GM04503 (cell line): ENCODE data around the gene FKBP9.
"Not testable (repeated sequence)": the region's sequence is repeated elsewhere in the genome, so short reads cannot be mapped to it uniquely, and the experiment has no call there.

Experiments used
- DNase-seq: peaks from one replicate; pipeline ENCODE4 v3.0.0-alpha.2; 2012; ENCODE audit warnings: low read depth

FKBP9 gene, protein sequence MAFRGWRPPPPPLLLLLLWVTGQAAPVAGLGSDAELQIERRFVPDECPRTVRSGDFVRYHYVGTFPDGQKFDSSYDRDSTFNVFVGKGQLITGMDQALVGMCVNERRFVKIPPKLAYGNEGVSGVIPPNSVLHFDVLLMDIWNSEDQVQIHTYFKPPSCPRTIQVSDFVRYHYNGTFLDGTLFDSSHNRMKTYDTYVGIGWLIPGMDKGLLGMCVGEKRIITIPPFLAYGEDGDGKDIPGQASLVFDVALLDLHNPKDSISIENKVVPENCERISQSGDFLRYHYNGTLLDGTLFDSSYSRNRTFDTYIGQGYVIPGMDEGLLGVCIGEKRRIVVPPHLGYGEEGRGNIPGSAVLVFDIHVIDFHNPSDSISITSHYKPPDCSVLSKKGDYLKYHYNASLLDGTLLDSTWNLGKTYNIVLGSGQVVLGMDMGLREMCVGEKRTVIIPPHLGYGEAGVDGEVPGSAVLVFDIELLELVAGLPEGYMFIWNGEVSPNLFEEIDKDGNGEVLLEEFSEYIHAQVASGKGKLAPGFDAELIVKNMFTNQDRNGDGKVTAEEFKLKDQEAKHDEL

DNA sequence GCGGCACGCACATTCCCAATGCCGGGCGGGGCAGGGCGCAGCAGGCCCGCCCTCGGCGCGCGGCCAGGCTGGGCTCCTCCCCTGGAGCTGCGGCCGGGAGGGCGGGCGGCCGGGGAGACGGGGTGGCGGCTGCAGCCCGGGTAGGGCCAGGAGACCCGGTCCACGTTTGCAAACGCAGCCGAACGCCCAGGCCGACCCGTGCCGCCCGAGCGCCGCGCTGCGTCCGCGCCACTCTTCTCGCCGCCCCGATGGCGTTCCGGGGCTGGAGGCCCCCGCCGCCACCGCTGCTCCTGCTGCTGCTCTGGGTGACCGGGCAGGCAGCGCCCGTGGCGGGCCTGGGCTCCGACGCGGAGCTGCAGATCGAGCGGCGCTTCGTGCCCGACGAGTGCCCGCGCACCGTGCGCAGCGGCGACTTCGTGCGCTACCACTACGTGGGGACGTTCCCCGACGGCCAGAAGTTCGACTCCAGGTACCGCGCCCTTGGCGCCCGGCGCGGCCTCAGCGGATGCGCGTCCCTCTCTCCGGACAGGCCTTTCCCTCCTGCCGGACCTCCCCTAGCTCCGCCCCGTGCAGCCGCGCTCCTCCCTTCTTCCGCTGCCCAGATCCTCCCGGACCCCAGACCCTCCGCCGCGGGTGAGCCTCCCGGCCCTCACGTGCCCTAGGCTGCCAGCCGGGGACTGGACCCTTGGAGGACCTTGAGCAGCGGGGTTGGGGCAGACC is at the start of gene FKBP9:
TSS of gene FKBP9 (plus strand) at position 115 of the 720 bp plus-strand sequence. CDS start at position 249, 134 bp downstream.
- DNase-seq: peak; percentile 71

DNA sequence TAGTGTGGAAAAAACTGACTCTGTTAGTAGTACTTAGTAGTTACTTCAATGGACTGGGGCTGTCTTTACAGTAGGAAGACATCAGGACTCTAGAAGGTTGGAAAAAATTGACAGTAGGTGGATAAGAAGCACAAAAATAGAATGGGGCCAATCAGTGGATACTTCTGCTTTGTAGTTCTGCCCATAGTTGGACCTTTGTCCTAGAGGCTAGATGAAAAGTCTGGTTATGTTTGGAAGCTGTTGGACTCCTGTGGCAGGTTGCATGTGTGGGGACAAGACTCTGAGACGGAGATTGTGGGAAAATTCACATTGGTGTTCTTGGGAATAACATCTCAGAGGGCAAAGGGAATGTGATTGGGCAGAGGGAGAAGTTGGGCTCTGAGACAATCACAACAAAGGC is 47.0 kb upstream of the FKBP9 start:
- no peak for DNase-seq

DNA sequence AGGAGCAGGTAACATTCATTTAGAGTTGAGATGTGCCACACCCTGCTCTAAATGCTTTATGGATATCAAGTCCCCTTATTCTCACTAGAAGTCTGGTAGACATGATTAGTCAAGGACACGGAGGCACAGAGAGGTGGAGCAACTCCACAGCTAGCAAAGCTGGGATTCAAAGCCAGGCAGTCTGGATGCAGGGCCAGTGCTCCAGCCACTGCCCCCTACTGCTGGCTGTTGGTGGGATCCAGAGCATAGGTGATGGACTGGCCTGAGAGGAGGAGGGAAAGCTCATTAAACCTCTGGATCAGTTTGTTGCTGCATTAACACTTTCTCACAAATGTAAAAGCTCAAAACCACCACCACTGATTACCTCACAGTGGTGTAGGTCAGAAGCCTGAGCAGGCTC is 43.1 kb upstream of the FKBP9 start:
- DNase-seq: no peak

DNA sequence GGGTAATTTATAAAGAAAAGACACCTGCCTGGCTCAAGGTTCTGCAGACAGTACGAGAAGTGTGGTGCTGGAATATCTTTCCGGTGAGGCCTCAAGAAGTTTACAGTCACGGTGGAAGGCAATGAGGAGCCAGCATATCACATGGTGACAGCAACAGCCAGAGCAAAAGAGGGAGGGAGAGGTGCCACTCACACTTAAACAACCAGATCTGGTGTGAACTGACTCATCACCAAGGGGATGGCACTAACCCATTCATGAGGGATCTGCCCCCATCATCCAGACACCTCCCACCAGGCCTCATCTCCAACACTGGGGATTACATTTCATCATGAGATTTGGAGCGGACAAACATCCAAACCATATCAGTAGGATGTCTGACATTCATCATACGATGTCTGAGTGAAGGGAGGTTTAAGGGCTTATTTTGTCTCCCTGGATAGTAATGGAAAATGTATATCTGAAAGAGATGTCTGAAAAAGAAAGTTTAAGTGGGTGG is 42.2 kb upstream of the FKBP9 start:
- no peak for DNase-seq

DNA sequence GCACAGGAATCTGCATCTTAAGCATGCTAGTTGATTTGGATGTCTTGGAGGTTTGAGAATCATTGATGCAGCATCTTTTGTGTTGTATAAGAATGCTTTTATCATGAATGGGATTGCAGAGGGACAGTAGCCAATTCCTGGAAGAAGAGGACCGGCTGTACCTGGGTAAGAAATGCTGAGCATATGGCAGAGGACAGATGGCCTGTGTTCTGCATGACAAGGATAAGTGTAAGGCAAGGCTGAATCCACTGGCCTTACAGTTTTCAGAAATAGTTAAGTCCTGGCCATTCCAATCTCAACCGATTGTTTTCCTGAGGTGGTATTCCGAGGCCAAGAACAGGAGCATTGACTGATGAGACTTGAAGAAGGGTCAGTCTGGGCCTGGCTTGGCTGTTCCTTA is 41.2 kb upstream of the FKBP9 start:
- no peak for DNase-seq

DNA sequence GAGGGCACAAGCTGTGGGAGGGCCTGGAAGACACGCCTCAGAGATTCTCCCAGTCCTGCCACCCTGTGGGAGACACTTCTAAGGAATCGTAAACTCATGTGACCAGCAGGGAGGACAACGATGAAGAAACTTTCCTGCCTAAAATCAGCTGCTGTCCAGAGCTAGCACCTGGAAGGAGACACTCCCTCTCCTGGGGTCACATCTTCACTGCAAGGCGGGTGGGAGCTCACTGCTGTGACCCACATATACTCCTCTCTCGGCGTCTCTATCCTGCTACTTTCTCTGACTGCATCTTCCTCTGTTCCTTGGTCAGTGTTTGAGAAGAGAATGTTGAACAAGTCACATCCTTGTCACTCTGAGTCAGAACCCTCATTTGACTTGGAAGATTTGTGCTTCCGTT is 40.2 kb upstream of the FKBP9 start:
- not testable (repeated sequence) for DNase-seq

DNA sequence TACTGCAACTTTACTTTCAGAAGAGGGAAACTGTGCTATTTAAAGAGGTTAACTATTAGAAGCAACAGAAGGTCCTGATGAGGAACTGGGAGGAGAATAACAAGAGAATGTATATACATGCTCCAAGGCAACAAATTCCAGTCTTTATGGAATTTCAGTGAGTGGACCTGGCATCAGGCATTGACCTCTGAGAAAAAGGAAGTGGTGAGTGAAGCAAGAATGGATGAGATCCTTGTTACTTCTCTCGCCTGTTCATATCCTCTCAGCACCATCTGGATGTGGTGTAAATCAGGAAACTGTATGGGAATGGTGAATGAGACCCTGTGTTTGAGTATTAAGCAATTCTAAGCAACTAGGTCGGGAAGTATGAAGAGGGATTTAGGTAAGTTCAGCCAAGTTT is 35.3 kb upstream of the FKBP9 start:
- peak; percentile 53 for DNase-seq

DNA sequence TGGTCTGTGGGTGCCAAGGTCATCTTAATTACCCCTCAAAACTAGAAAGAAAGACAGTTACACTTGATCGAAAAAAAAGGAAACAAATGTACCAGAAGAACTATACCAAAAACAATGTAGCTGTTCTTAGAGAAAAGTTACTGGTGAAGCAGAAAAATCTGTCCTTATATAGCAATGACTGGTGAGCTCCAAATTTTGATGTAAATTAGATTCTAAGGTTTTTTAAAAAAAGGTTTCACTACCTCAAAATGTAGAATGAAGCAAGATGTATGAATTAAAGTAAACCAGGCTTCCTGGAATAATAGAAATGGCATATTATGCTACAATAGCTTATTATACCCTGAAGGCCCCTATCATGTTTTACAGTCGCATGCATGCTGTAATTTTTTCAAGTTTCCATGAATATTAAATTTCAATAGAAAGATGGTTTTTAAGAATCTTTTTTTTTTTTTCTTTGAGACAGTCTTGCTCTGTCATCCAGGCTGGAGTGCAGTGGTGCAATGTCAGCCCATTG is 28.4 kb upstream of the FKBP9 start:
- no peak for DNase-seq

DNA sequence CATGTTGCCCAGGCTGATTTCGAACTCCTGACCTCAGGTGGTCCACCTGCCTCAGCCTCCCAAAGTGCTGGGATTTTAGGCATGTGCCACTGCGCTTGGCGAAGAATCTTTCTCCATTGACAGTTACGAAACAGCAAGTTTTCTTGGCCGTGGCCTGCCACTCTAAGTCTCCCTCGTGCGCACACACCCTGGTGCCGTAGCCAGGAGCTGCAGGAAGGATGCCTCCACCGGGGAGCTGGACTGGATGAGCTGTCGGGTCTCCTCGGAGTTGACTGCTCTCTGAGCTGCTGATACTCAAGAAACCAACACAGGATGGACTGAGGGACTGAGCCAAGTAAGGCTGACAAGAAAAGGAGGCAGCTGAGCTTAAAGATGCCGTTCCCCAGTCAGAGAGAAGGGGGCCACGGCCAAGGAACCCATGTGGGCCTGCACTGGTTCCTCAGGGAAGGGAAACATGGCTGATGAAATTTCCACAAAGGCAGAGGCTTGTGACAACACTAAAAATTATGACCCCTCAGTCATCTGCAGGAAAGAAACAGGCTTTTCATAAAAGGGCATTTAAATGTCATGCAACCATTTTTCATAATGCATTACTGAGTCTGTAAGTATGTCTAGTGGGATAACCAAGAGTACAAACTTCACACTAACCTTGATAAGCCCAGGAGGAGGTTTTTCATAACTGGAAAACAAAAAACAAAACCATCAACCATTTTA is 27.7 kb upstream of the FKBP9 start:
- DNase-seq: no peak

DNA sequence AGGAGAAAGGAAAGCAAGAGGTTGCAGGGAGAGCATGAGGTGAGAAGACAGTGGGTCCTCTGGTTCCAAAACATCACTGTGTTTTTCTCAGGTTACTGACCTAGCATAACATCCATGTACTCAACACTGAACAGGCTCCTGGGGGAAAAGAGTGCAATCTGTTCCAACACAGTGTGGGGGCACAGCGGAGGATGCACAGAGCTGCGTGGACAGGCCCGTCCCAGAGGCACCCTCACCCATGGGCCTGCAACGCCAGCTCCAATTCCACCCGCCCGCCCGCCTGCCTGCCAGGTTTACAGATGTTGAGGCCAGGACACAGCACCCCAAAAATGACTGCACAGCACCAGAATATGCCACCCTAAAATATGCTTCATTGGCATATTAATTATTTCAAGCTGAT is 26.9 kb upstream of the FKBP9 start:
- no peak for DNase-seq

DNA sequence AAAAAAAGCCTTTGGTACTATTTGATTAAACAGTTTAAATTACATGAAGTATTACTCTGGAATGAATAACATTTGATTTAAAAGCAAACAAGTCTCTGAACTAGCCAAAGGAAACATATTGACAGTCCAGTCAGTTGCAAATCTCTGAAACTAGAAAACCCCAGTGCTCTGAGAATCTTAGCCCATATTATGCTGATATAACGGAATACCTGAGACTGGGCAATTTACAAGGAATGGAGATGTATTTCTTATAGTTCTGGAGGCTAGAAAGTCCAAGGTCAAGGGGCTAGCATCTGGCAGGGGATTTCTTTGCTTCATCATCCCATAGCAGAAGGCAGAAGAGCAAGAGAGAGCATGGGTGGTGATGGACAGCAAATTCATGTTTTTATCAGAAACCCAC is 21.7 kb upstream of the FKBP9 start:
- no peak for DNase-seq

DNA sequence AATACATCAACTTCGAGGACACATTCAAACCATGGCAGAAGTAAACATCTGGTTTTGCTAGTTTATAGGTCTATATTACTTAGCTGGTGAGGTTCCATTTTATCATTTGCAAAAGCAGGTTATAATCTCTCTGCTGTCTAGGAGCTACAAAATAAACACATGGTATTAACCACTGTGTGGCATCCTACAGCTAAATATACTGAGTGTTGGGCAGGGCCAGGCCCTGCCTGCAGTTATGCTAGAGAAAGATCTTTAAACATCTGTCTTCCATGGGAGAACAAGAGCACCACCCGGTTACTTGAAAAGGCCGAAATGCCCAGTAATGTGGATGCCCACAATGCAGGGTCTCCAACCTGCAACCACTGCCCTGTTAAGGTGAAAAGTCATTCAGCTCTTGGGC is 20.6 kb upstream of the FKBP9 start:
- DNase-seq: no peak

DNA sequence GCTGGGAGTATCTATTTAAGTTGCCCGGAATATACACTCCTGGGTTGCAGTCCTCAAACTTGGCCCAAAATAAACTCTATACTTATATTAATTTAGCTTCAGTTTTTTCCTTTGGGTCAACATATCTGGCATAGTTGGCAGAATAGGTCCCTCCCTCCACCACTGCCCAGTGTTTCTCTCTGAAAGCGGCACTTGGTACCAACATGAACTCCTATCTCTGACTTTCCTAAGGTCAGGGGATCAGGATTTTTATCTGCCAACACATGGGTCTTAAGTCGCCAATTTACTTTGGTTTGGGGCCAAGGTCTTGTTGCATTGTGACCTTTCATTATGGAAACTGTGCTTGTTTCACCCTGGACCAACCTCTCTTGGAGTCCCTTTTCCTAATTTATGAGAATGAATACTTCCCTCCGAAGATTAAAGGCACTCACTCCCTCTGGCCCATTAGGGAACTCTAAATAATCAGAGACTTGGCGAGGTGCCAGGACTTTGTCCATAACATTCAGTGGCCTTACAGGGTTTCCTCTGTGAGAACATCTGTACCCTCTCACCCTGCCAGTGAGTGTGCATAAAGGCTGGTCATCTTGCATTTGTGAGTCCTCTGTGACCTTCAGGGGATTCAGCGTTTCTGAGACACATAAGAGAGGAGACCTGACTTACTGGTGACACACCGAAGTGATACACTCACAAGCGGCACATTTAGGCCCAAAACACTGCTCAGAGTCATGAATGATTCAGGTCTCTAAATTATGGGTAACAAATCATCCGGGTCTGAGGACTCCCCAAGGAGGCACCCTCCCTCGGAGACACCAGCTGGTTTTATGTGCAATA is 19.7 kb upstream of the FKBP9 start:
- DNase-seq: no peak

DNA sequence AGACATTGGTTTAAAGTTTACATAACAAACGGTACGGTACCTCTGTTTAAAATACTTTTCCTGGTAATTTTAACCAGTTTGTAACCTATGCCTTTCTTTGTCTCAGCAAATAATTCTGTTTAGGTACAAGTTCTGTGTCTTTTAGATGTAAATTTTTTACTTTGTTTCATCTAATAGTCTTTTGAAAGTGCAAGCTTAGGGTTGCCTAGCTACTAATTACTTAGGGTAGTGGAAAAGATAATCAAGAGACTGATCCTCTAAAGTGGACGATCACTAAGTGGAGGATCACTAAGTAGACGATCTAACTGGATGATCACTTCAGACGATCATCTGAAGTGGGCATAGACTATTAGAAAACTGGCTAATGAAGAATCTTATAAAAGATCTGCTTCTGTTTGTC is 16.1 kb upstream of the FKBP9 start:
- no peak for DNase-seq

DNA sequence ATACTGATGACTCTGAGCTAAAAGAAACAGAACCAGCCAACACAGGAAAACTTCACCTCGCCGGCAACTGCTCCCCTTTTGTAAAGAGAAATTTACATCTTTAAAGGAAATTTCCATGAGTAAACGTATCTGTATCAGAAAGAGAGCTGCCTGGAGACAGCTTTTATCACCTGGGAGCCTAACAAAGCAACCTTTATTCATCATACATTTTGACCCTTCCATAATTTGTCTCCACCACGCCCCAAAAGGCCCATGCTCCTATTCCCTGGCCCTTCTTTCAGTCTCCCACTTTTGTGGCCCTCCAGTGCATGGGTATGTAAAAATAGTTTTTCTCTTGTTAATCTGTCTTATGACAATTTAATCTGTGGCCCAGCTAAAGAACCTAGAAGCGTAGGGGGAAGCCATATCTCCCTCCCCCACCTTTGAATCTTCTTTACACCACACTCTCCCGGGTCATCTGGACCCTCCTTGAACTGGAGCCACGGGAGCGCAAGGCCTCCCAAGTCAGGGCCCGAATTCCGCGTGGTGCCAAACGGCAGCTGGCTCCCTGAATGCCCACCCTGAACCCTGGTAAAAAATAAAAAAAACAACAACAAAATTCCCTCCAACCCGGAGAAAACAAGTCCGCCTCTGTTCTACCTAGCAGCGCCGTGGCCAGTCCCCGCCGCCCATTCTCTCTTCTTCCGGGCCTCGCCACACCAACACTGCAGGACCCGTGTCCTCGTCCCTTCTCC is 15.4 kb upstream of the FKBP9 start:
- DNase-seq: no peak

DNA sequence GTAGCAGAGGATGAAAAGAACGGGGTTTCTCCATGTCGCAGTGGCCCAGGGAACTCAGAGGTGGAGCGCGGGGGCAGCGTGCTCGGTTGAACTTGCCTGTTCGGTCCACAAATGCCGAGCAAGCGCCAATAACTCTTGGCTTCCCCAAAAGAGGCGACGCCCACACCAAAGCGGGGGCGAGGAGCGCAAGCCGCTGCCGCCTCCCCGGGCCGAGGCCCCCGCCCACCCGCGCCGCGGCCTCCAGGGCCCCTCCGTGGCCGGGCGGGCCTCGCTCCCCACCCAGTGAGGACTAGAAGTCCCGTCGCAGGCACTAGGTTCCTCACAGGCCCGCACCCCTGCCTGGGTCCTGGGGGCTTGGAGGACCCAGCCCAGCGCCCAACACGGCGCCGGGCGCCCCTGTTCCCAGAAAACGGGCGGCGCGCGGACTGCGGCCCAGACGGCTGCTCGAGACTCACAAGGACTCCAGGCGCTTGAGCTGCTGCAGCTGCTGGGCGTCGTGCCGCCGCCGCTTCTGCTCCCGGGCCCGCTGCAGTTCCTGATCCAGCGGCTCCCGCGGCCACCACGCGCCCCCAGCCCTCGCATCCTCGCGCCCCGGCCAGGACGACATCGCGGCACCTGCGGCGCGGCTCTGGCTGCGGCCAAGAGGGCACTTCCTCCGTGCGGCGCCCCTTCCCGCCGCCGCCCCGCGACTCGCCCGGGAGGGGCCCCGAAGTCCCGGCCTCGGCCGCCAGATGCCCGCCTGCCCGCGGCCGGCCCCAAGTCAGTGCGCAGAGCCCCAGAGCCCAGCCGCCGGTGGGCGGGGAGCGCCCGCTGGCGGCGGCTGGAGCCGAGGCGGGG is 14.6 kb upstream of the FKBP9 start:
- no peak for DNase-seq

DNA sequence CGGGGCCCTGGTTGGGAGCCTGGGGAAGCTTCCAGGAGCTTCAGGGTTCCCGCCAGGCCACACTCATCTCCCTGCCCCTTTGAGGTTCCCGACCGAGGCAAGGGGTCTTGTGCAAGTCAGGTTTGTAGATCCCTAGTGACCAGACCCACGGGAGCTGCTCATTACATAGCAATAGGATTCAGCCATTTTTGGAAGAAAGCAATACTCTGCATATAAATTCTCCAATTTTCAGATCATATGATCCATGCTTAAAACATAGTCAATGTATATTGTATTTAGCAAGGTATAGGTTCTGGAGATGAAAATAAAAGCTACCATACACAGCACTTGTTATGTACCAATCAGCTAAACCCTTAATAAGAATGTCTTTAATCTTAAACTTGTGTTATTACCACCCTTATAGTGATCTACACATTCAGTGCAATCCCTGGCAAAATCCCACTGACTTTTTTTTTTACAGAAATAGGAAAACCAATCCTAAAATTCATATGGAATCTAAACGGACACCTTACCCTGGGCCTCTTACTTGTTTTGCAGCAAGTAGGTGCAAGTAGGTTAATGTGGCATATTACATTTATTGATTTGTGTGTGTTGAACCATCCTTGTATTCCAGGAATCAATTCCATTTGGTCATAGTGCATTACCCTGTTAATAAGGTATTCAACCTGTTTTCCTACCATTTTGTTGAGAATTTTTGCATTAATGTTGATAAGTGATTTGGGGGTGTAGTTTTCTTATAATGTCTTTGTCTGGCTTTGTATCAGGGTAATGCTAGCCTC is 13.8 kb upstream of the FKBP9 start:
- no peak for DNase-seq

DNA sequence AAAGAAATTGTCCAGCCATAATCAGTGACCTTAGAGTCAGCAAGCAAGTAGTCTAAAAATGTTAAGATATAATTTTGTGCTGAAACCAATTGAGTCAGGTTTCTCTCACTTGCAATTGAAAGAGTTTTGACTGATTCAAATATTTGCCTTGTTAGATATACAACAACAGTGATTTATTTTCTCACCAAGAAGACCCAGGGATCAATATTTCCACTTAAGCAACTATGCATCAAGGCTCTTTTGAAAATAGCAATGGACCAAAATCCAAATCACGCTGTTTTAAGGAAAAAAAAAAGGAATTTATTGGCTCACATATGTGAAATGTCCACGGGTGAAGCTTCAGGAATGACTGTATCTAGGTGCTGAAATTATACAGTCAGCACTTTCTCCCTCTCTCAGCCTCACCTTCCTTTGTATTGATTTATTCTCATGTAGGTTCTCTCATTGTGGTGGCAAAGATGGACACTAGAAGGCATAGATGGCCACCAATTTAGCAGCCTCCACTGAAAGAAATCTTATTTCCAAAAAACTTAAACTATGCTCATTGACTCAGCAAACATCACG is 9.7 kb upstream of the FKBP9 start:
- DNase-seq: no peak

DNA sequence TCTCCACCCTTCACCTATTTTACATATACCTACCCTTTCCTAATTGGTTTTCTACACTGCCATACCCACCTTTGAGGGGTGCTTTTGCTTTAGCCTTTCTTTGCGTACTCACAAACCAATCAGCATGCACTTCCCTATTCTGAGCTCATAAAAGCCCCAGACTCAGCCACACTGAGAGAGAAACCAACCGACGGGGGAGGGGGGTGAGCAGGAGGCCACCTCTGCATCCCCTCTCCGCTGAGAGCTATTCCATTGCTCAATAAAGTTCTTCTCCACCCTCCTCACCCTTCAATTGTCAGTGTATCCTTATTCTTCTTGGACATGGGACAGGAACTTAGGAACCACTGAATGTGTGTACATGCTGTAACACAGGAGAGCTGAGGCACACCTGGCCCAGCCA is 9.0 kb upstream of the FKBP9 start:
- no peak for DNase-seq
